ENCODE measurements around the gene CHRND.

DNA sequence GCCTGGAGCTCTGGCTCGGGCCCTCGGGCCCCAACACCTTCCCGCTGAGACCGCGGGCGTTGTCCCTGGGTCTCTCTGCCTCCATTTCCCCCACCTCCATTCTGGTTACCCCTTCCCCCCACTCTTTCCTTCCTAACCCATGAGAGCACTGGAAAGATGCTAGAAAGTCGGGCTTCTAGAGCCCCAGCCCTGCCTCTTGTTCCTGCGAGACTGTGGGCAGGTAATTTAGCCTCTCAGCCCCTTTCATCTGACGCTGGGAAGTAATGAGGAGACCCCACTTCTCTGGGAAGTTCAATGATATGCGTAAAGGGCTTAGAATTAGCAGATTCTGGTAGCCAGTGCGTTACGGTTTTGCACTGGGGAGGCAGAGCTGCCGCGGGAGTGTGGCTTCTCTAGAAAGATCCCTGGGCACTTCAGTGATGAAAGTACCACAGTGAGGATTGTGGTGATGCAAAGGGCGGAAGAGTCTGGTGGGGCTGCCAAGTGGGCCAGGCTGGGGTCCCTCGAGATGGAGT lies 22.1 kb upstream of the CHRND start:
- no peak for TF ChIP-seq EEA1 (CRISPR knock-in tag; IDR thresholded peaks at IDR 0.05; ENCODE audit: borderline replicate concordance)
- no peak for TF ChIP-seq ZBTB8A (CRISPR knock-in tag; IDR thresholded peaks at IDR 0.05; ENCODE audit: borderline replicate concordance, low read depth)
- no peak for TF ChIP-seq BCL6 (CRISPR knock-in tag; IDR thresholded peaks at IDR 0.05)
- TF ChIP-seq POLR2AphosphoS5 (IDR thresholded peaks at IDR 0.05; ENCODE audit: low read depth, low read length), result no peak
- TF ChIP-seq KDM2A (CRISPR knock-in tag; IDR thresholded peaks at IDR 0.05; ENCODE audit: borderline replicate concordance, low read depth), result no peak
- no peak for TF ChIP-seq YY1 (IDR thresholded peaks at IDR 0.05; ENCODE audit: insufficient read depth, insufficient replicate concordance, low read depth, low read length)
- TF ChIP-seq NFE2 (CRISPR knock-in tag; IDR thresholded peaks at IDR 0.05), result no peak
- TF ChIP-seq FOXA1 (IDR thresholded peaks at IDR 0.05), result no peak
- no peak for TF ChIP-seq FOXA1 (CRISPR knock-in tag; IDR thresholded peaks at IDR 0.05)
- TF ChIP-seq ZNF883 (CRISPR knock-in tag; IDR thresholded peaks at IDR 0.05; ENCODE audit: not compliant biosample characterization), result no peak
- TF ChIP-seq PRPF4 (IDR thresholded peaks at IDR 0.05; ENCODE audit: low read depth, low read length, poor library complexity, severe bottlenecking), result no peak
- TF ChIP-seq, protein P1, sequence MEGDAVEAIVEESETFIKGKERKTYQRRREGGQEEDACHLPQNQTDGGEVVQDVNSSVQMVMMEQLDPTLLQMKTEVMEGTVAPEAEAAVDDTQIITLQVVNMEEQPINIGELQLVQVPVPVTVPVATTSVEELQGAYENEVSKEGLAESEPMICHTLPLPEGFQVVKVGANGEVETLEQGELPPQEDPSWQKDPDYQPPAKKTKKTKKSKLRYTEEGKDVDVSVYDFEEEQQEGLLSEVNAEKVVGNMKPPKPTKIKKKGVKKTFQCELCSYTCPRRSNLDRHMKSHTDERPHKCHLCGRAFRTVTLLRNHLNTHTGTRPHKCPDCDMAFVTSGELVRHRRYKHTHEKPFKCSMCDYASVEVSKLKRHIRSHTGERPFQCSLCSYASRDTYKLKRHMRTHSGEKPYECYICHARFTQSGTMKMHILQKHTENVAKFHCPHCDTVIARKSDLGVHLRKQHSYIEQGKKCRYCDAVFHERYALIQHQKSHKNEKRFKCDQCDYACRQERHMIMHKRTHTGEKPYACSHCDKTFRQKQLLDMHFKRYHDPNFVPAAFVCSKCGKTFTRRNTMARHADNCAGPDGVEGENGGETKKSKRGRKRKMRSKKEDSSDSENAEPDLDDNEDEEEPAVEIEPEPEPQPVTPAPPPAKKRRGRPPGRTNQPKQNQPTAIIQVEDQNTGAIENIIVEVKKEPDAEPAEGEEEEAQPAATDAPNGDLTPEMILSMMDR (CRISPR knock-in tag; IDR thresholded peaks at IDR 0.05), result no peak
- no peak for TF ChIP-seq SMC3 (IDR thresholded peaks at IDR 0.05; ENCODE audit: low read length)
- TF ChIP-seq YEATS4 (CRISPR knock-in tag; IDR thresholded peaks at IDR 0.05; ENCODE audit: borderline replicate concordance), result no peak
- TF ChIP-seq BRCA1 (CRISPR knock-in tag; IDR thresholded peaks at IDR 0.05), result no peak
